ENCODE data around the gene C6orf15. TPM values are rescaled to one million over a fixed set of nuclear protein-coding genes. Genes with fewer than 3 reads are reported as not detected.

Gene C6orf15
- total RNA-seq, 1 experiment from 2014 or later, result not detected

- Histone ChIP-seq H3K4me3 (ENCODE audit: low read depth, low read length) (no peak overlapping the region), H3K9me3 (no peaks in the 10 kb centered on the region), H3K27me3 (replicated peaks; ENCODE audit: control insufficient read depth, insufficient read depth, low read length) (no peaks in the 10 kb centered on the region), H3K4me1 (peaks cover 31% of the 10 kb centered on the region), H3K36me3 (ENCODE audit: control insufficient read depth, insufficient read depth, low read length) (no peaks in the 10 kb centered on the region)
- Mint-ChIP-seq H3K9me3 (ENCODE audit: unreplicated experiment) (no peaks in the 10 kb centered on the region), H3K36me3 (ENCODE audit: insufficient read depth, unreplicated experiment) (peaks cover 6% of the 10 kb centered on the region), H3K27me3 (ENCODE audit: insufficient read depth, unreplicated experiment) (peaks cover 4% of the 10 kb centered on the region), H3K4me1 (ENCODE audit: low read depth, unreplicated experiment) (peaks cover 31% of the 10 kb centered on the region), H3K4me3 (ENCODE audit: unreplicated experiment) (peak overlapping the region; percentile 12), H3K27ac (ENCODE audit: unreplicated experiment) (peak overlapping the region; percentile 83)
- intact Hi-C loops (cut with micrococcal nuclease; ENCODE audit: unreplicated experiment), result no loop called here
- ChIA-PET CTCF (interaction anchor here (1.0 to 1.4 kb wide), 2 partner anchors 34 to 43 kb away, joined by 4 to 5 read pairs; no protein-coding TSS in a partner anchor), POLR2A (no interaction called here)
- no peak for TF ChIP-seq CTCF (IDR thresholded peaks at IDR 0.05; ENCODE audit: insufficient read depth in 1 of 2, low read depth in 1 of 2, low read length in 1 of 2, severe bottlenecking in 1 of 2, unreplicated experiment in 1 of 2)
- BruUV-seq (replicated peaks), result no TSS peak
- DNase-seq, result no peak
These were observed 1.6 kb upstream of the C6orf15 start for GRCh38 chr6:31113861-31114540.

DNA sequence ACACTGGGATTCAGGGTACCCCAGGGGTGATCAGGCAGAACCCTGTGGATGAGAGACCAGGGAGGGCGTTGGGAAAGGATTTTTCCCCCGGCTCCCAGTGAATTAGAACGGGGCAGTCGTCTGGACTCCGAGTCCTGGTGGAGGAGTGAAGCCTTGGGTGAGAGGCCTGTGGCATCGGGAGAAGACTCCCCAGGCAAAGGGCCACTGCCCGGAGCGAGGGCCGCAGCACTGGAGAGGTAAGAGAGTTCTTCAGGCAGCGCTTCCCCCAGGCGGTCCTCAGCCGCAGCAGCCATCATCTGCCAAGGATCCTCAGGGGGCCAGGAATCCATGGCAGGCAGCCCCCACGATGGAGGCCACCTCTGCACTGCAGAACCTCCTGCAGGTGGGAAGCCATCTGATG is 663 bp downstream of the C6orf15 start:
- Mint-ChIP-seq H3K27me3 (ENCODE audit: insufficient read depth, unreplicated experiment) (peaks cover 4% of the 10 kb centered on the region), H3K36me3 (ENCODE audit: insufficient read depth, unreplicated experiment) (peaks cover 6% of the 10 kb centered on the region), H3K27ac (ENCODE audit: unreplicated experiment) (no peak overlapping the region), H3K4me3 (ENCODE audit: unreplicated experiment) (no peak overlapping the region), H3K4me1 (ENCODE audit: low read depth, unreplicated experiment) (peaks cover 31% of the 10 kb centered on the region), H3K9me3 (ENCODE audit: unreplicated experiment) (no peaks in the 10 kb centered on the region)
- intact Hi-C loops (cut with micrococcal nuclease; ENCODE audit: unreplicated experiment), result no loop called here
- CTCF ChIA-PET, result interaction anchor here (0.5 kb wide), 1 partner anchor 272 kb away, joined by 4 read pairs; no protein-coding TSS in a partner anchor
- Histone ChIP-seq H3K4me1 (peaks cover 31% of the 10 kb centered on the region), H3K36me3 (ENCODE audit: control insufficient read depth, insufficient read depth, low read length) (no peaks in the 10 kb centered on the region), H3K27me3 (replicated peaks; ENCODE audit: control insufficient read depth, insufficient read depth, low read length) (no peaks in the 10 kb centered on the region), H3K4me3 (ENCODE audit: low read depth, low read length) (no peak overlapping the region), H3K9me3 (no peaks in the 10 kb centered on the region)
- no TSS peak for BruUV-seq (replicated peaks)
- no peak for TF ChIP-seq CTCF (IDR thresholded peaks at IDR 0.05; ENCODE audit: insufficient read depth in 1 of 2, low read depth in 1 of 2, low read length in 1 of 2, severe bottlenecking in 1 of 2, unreplicated experiment in 1 of 2)
- POLR2A ChIA-PET, result no interaction called here
- DNase-seq, result no peak

- peaks cover 6% of the 10 kb centered on the region for H3K36me3 Mint-ChIP-seq (ENCODE audit: insufficient read depth, unreplicated experiment)
- no peaks in the 10 kb centered on the region for H3K36me3 ChIP-seq (ENCODE audit: control insufficient read depth, insufficient read depth, low read length)
- no peak overlapping the region for H3K27ac Mint-ChIP-seq (ENCODE audit: unreplicated experiment)
- DNase-seq, result no peak
- no peak overlapping the region for H3K4me3 ChIP-seq (ENCODE audit: low read depth, low read length)
- H3K27me3 ChIP-seq (replicated peaks; ENCODE audit: control insufficient read depth, insufficient read depth, low read length), result no peaks in the 10 kb centered on the region
- no peak for TF ChIP-seq CTCF (IDR thresholded peaks at IDR 0.05; ENCODE audit: insufficient read depth in 1 of 2, low read depth in 1 of 2, low read length in 1 of 2, severe bottlenecking in 1 of 2, unreplicated experiment in 1 of 2)
- H3K4me3 Mint-ChIP-seq (ENCODE audit: unreplicated experiment), result no peak overlapping the region
- intact Hi-C loops (cut with micrococcal nuclease; ENCODE audit: unreplicated experiment), result no loop called here
- H3K27me3 Mint-ChIP-seq (ENCODE audit: insufficient read depth, unreplicated experiment), result peaks cover 4% of the 10 kb centered on the region
- peaks cover 31% of the 10 kb centered on the region for H3K4me1 ChIP-seq
- H3K9me3 ChIP-seq, result no peaks in the 10 kb centered on the region
- ChIA-PET CTCF (interaction anchor here (0.6 kb wide), 1 partner anchor 152 kb away, joined by 3 read pairs; no protein-coding TSS in a partner anchor), POLR2A (no interaction called here)
- H3K4me1 Mint-ChIP-seq (ENCODE audit: low read depth, unreplicated experiment), result peaks cover 31% of the 10 kb centered on the region
- BruUV-seq (replicated peaks), result no TSS peak
- H3K9me3 Mint-ChIP-seq (ENCODE audit: unreplicated experiment), result no peaks in the 10 kb centered on the region
These were observed 1.4 kb downstream of the C6orf15 start for GRCh38 chr6:31110825-31111582.

All from Caco-2 (cell line).